Measurements from ENCODE around the gene HOXC10.

HOXC10 gene

DNA sequence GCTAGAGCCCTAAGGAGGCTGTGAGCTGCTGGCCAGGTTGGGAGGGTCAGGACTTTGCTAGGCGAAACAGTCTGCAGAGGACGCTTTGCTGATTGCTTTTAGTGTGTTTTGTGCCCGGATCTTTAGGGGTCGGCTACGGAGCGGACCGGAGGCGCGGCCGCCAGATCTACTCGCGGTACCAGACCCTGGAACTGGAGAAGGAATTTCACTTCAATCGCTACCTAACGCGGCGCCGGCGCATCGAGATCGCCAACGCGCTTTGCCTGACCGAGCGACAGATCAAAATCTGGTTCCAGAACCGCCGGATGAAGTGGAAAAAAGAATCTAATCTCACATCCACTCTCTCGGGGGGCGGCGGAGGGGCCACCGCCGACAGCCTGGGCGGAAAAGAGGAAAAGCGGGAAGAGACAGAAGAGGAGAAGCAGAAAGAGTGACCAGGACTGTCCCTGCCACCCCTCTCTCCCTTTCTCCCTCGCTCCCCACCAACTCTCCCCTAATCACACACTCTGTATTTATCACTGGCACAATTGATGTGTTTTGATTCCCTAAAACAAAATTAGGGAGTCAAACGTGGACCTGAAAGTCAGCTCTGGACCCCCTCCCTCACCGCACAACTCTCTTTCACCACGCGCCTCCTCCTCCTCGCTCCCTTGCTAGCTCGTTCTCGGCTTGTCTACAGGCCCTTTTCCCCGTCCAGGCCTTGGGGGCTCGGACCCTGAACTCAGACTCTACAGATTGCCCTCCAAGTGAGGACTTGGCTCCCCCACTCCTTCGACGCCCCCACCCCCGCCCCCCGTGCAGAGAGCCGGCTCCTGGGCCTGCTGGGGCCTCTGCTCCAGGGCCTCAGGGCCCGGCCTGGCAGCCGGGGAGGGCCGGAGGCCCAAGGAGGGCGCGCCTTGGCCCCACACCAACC, 44.8 kb downstream of the HOXC10 start:
- no peak for DNase-seq (ENCODE audit: low spot score)

DNA sequence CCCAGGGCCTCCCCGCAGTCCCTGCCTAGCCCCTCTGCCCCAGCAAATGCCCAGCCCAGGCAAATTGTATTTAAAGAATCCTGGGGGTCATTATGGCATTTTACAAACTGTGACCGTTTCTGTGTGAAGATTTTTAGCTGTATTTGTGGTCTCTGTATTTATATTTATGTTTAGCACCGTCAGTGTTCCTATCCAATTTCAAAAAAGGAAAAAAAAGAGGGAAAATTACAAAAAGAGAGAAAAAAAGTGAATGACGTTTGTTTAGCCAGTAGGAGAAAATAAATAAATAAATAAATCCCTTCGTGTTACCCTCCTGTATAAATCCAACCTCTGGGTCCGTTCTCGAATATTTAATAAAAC, 45.5 kb downstream of the HOXC10 start:
- no peak for DNase-seq (ENCODE audit: low spot score)

DNA sequence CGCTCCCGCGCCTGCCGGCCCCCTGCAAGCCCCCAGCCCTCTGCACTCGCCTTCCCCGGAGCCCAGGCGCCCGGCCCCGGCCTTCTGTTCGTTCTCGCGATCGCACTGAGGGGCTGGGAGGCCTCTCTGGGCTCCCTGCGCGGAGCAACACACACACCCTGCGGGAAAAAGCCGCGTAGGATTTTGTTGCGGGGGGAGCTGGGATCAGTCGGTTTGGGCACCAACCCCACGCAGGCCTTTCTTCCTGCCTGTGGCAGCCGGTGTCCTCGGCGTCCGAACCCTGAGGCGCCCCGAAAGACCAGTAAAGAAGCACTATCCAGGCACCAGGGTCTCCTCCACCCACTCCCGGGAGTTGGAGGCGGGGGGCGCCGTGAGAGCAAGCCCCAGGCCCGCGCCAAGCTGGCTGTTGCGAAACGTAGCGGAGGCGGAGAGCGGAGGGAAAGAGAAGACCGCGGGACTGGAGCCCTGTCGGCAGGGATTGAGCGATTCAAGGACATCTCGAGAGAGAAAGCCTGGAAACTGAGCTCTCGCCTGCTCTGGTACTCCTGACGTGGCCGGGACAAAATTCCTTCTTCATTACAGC, 46.0 kb downstream of the HOXC10 start:
- DNase-seq (ENCODE audit: low spot score): no peak

DNA sequence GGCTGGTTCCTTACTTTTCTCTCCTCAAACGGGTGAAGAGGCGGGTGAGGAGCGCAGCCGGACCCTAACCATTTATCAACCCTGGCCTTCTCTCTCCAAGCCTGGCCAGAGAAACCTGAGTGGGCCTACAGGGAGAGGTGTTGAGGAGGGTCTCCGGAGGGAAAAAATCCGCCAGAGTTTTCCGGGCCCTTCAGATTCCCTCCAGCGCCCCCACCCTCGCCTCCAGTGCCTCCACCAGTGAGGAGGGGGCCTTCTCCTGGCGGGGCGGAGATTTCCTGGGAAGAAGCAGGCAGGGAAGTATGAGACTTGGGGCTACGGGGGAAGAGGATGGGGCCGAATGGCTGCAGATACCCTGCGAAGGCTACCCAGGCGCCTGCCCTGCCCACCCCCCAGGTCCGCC, 46.5 kb downstream of the HOXC10 start:
- no peak for DNase-seq (ENCODE audit: low spot score)

DNA sequence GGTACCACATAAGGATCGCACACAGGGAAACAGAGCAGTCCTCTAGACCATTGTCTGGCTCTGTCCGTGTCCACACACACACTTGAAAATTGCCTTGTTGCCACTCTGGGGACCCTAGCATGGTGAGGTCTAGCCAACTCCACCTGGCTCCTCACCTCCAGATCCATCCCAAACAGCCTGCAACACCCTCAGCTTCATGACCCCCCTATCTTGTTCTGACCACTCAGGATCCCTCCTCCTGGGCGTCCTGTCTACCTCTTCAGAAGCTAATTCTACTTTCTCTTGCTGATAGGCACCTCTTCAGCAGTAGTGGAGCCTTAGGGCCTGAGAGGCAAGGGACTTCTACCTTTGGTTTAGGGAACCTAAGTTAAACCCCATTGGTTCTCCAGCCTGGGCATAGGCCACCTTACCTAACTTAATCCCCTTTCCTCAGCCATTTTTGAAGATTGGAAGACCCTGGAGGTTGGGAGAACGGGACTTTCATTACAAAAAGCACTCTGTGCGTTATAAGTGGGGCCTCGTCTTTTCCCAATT, 47.2 kb downstream of the HOXC10 start:
- DNase-seq (ENCODE audit: low spot score): no peak

DNA sequence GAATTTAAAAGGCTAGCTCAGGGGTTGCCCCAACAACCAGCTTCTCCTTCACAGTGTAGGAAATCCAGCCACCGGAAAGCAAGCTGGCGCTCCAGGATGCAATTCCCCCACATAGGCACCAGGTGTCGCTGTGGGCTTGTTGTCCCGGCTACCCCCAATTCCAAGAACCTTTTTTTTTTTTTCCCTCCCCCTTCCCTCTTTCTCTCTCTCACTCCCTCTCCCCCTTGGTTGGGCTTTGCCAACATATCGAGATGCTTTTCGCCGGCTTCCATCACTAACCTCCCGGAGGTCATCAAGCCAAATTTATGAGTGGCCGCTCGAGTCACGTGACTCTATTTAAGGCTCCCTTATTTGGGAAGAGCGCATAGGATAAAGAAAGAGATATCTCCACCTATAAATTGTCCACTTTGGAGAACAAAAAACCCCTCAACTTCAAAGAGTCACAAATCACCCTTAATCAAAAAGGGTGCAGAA, 47.7 kb downstream of the HOXC10 start, which contains the start of gene HOXC5:
Gene HOXC5 (plus strand): TSS at position 424 of the 474 bp plus-strand sequence. CDS start 73 bp downstream, outside the sequence.
- peak; percentile 63 for DNase-seq (ENCODE audit: low spot score)

DNA sequence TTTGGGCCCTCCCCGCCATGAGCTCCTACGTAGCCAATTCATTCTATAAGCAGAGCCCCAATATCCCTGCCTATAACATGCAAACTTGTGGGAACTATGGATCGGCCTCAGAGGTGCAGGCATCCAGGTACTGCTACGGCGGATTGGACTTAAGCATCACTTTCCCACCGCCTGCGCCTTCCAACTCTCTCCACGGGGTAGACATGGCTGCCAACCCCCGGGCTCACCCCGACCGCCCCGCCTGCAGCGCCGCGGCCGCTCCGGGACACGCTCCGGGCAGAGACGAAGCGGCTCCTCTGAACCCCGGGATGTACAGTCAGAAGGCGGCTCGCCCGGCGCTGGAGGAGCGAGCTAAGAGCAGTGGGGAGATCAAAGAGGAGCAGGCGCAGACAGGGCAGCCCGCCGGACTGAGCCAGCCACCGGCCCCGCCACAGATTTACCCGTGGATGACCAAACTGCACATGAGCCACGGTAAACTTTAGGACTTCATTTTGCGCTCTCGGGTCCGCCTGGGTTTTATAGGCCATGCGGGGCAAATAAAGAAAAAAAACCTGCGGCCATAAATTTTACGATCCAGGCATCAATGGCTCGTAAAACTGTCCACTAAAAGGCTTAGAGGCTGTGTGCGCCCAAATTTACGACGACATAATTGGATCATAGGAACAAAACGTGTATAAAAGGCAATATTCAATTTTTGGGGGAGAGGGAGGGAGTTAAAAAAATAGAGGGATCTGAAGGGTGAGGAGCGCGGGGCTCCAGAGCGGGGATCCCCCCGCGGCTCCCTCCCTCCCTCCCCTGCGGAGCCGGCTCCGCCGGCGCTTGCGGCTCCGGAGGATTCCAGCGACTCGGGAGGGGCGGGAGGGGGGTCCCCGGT, 48.4 kb downstream of the HOXC10 start:
- DNase-seq (ENCODE audit: low spot score): no peak

DNA sequence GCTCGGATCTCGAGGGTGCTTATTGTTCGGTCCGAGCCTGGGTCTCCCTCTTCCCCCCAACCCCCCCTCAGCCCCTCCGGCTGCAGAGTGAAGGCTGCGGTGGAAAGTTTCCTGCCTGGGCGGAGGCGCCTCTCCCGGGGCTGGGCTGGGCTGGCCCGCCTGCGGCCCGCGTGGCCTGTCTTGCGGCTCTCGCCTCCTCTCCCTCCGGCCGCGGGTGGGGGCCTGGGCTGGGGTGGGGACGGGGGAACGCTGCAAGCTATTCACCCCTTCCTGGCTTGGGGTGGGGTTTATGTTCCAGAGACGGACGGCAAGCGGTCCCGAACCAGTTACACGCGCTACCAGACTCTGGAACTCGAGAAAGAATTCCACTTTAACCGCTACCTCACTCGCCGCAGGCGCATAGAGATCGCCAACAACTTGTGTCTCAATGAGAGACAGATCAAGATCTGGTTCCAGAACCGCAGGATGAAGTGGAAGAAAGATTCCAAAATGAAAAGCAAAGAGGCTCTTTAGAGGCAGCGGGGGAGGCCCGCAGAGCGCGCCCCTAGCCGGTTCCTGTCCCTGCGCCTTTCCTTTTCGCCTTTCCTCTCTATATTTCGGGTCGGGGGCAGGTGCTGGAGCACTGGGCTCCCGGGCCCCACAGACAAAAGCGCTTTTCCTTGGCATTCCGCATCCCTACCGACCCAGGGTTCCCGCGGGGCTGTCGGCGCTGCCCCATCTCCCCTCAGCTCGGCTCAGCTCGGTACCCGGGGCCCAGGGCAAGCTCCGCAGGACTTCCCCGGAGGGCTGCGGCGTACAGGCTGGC, 49.2 kb downstream of the HOXC10 start:
- no peak for DNase-seq (ENCODE audit: low spot score)

DNA sequence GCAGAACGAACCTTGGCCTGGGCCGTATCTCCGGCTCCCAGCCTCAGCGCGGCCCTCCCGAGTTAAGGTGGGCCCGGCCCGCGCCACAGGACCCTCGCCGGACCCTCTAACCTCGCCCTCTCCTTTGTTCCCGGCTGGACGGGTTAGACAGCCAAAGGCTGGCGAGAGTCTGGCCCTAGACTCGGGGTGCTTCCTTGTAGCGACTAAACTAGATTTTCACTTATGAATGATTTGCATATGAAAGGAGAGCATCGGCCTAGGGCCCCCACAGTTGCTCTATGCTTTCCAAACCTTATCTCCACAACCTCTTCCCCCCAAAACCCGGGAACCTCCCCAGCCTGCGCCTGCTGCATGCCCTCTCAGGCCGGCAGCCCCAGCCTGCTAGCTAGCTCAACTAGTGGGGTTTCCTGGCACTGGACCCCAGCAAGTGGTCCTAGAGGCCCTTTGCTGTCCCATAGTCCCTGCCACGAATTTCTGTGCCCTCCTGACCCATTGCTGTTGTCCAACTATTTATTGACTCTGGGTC, 49.9 kb downstream of the HOXC10 start:
- DNase-seq (ENCODE audit: low spot score): no peak

DNA sequence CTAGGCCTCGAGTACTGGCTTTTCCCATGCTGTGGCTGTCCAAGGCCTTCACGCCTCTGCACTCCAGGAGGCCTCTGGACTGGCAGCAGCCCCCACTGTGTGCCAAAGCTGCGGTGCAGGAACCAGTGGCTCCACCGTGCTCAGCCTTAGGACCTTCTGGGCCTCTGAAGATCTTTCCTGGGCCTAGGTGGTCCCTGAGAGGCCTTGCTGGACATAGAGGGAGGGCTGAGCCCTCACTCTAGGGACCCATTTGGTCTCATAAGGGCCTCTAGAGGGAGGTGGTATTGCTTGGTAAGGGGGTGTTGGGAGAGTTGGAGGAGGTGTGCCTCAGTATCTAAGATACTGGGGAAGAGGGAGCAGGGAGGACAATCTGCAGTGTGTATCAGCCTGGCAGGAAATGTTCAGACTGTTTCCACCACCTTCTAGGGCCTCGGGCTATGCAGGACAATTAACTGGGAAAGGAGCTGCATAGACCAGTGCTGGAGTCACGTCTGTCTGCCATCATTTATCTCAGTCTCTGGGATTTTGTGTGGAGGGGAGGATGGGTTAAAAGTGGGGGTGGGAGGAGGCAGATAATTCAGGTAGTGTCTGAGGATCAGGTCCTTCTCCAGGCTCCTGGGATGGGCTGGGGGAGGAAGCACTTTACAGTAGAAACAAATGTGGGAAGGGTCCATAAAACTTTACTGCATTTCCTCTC, 50.8 kb downstream of the HOXC10 start:
- DNase-seq (ENCODE audit: low spot score): no peak

DNA sequence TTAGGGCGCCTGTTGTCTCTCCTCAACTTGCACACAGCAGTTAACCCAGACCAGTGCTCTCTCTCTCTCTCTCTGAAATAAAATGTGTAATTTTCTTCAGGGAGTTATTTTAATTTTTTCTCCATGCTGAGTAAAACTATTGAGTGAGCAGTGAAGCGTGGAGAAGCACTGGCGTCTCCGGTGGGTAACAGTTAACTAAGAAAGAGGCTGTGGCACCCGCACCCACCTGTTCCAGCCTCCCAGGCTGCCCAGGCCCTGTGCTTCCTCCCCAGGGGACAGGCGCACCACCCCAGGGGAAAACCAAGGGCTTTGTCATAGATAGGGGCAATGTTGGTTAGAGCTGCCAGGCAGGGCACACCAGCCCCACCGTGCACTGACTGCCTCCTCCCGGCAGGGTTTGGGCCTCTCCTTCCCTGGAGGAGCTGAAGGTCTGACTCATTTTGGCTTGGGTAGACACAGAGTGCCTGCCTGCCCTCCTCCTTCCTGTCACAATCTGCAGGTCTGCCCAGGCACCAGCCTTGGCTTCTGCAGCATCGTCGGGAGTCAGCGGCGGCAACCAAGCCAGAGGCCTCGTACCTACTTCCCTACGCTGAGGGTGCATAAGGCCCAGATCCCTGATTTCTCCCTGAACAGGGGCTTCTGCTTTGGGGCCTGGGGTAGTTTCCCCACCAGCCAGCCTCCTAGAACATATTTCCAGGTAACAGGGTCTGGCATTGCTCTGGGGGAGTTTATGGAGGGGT, 51.8 kb downstream of the HOXC10 start:
- no peak for DNase-seq (ENCODE audit: low spot score)

DNA sequence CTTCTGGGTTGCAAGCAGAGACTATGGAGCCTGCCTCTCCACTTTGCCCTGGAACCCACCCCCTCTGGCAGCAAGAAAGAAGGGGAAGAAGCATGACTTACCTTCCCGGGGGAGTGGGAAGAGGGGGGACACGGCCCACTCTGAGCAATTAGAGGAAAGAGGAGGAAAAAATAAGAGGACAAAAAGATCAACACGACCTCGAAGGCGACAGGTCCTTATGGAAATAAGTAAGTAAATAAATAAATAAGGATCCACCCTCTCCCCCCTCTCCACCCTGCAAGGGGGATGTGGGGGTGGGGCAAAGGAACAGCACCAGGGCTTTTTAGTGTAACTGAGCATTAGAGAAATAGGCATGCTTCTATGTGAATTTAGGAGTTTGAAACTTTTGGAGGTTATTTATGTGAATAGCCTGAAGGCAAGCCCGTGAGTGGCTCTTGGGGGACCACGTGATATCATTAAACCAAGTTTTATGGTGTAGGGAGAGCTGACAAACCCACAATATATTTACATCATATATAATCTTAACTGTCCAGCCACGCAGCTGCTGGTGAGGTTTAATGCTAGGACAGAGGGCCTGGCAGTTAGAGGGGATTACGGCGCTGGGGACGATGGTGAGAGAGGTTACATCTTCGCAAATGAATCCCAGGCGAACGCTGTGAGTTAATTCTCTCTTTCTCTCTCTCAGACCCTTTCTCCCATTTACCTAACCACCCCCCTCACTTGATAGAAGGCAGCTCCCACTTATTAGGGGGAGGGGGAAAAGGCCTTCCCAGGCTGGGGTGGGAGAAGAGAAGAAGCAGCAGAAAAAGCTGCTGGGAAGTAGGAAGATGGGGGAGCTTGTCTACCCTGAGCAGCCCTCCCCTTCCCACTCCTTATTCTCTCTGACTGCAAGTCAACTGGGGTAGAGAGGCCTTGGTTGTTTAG, 52.7 kb downstream of the HOXC10 start:
- DNase-seq (ENCODE audit: low spot score): no peak

DNA sequence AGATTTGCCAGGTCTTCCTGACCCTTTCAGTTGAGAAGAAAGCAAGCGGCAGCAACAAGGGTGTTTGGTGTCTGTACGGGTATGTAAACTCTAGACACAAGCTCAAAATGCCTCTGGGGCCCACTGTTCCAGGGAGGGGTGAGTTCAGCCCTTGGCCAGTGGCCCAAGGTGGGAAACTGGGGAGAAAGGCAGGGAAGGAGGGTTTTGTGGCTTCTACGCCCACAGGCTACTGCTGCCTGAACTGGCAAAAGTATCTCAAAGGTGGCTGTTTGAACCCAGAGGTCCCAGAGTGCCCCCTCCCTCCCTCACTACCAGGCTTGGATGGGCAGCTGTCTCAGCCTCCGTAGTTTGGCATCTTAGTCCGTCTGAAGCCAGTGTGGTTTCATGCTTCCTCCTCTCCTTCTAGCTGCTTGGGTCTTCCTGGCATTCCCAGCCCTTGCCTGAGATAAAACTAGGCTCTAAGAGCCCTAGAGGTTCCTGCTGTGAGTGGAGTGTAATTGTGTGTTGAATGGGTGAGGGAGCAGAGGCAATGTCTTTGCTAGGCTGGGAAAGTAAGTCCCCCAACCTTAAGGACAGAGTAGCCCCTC, 53.4 kb downstream of the HOXC10 start:
- no peak for DNase-seq (ENCODE audit: low spot score)

DNA sequence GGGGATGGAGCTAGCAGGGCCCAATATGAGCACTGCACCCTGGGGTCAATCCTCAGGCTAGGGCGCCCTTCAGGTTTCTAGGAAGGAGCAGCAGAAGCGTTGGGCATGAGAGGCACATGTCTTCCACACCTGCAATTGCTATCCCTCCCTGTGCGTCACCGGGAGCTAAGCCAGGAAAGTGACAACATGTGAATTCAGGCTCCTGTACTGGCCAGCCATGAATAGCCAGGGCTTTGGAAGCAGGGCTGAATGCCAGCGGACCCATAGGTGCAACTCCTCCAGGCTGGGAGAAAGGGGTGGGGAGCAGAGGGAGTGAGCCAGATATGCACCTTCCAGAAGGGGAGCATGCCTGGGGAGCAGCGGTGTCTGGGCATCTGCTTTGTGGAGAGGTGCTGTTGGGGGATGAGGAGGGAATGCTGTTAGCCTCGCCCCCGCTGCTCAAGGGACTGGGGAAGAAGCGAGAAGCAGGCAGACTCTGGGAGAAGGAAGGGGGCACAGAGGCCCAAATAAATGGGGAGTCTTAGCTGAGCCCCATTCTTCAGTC, 54.0 kb downstream of the HOXC10 start:
- no peak for DNase-seq (ENCODE audit: low spot score)

DNA sequence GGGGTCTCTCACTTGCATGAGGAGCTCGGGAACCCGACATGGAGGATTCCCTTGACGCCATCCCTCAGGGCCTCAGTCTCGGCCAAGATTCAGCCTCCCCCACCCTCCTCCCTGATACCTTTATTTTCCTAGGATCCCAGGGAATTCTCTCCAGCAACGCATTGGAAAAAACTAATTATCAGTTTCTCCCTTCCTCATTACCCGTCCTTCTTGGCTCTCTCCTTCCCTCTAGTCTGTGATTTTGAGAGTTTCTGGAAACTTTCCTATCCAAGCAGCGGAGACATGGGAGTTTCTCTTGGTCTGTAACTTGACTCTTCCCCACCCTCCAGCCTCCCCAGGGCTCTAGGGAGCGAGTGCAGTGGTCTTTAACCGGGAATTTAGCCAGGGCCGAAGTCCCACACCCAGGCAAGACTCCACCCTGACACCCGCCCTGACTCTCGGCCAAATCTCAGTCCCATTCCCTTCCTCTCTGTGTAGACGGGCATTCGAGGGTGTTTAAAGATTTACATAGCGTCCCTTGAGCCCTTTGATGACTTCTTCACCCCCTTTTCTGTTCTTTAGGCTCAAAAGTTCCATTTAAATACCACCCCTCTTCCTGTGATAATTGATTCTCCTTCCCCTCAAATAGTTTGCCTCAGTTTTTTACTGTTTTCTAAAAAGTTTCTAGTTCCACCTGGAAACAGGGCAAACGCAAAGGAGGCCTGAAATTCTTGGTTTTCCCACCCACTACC, 54.6 kb downstream of the HOXC10 start:
- no peak for DNase-seq (ENCODE audit: low spot score)
